Type B pancreatic cell (in vitro differentiated cells): ENCODE measurements around the gene ETFA. TPM values are rescaled to one million over a fixed set of nuclear protein-coding genes. Genes with fewer than 3 reads are reported as not detected.

Experiments used
- DNase-seq: peaks from one replicate; pipeline ENCODE4 v3.0.0; 2021; ENCODE audit warnings: mixed read lengths; ENCODE audit not compliant: unreplicated experiment; ENCODE audit errors: extremely low spot score
- H3K27ac Mint-ChIP-seq: 2 replicates; pipeline ENCODE4 v1.8.0; 2021; ENCODE audit warnings: mild to moderate bottlenecking, mixed read lengths
- H3K27me3 Mint-ChIP-seq: 2 replicates; pipeline ENCODE4 v1.8.0; 2021; ENCODE audit warnings: mixed read lengths
- H3K36me3 Mint-ChIP-seq: 2 replicates; pipeline ENCODE4 v1.8.0; 2021; ENCODE audit warnings: mixed read lengths
- H3K4me1 Mint-ChIP-seq: one replicate; pipeline ENCODE4 v1.8.0; 2021; ENCODE audit warnings: mixed read lengths; ENCODE audit not compliant: unreplicated experiment
- H3K4me3 Mint-ChIP-seq: 2 replicates; pipeline ENCODE4 v1.8.0; 2021; ENCODE audit warnings: mild to moderate bottlenecking, mixed read lengths
- H3K9me3 Mint-ChIP-seq: 2 replicates; pipeline ENCODE4 v1.8.0; 2021; ENCODE audit warnings: mixed read lengths
- total RNA-seq: library from RNA; stranded (reverse); gene quantifications from 2 replicates; pipeline ENCODE4 v1.2.1, GENCODE V29; 2021; ENCODE audit warnings: low replicate concordance
- TF ChIP-seq, protein P1 (sequence below): fragments of 200-600 bp; sonication (generic); conservative IDR thresholded peaks from 2 replicates; pipeline ENCODE4 v1.5.0; 2021; ENCODE audit warnings: antibody characterized with exemption, mild to moderate bottlenecking

The ETFA gene
- total RNA-seq, 1 donor from 2014 or later: 149 TPM

GRCh38 chr15:76312540-76313174 is 1.4 kb upstream of the ETFA start:
- peak overlapping the region; percentile 77 for H3K4me3 Mint-ChIP-seq
- no peaks in the 10 kb centered on the region for H3K27me3 Mint-ChIP-seq
- H3K4me1 Mint-ChIP-seq: peaks cover 35% of the 10 kb centered on the region
- H3K9me3 Mint-ChIP-seq: peaks cover 6% of the 10 kb centered on the region
- peaks cover 15% of the 10 kb centered on the region for H3K36me3 Mint-ChIP-seq
- H3K27ac Mint-ChIP-seq: peak overlapping the region; percentile 90
- TF ChIP-seq, protein P1, sequence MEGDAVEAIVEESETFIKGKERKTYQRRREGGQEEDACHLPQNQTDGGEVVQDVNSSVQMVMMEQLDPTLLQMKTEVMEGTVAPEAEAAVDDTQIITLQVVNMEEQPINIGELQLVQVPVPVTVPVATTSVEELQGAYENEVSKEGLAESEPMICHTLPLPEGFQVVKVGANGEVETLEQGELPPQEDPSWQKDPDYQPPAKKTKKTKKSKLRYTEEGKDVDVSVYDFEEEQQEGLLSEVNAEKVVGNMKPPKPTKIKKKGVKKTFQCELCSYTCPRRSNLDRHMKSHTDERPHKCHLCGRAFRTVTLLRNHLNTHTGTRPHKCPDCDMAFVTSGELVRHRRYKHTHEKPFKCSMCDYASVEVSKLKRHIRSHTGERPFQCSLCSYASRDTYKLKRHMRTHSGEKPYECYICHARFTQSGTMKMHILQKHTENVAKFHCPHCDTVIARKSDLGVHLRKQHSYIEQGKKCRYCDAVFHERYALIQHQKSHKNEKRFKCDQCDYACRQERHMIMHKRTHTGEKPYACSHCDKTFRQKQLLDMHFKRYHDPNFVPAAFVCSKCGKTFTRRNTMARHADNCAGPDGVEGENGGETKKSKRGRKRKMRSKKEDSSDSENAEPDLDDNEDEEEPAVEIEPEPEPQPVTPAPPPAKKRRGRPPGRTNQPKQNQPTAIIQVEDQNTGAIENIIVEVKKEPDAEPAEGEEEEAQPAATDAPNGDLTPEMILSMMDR: no peak
- no peak for DNase-seq

DNA sequence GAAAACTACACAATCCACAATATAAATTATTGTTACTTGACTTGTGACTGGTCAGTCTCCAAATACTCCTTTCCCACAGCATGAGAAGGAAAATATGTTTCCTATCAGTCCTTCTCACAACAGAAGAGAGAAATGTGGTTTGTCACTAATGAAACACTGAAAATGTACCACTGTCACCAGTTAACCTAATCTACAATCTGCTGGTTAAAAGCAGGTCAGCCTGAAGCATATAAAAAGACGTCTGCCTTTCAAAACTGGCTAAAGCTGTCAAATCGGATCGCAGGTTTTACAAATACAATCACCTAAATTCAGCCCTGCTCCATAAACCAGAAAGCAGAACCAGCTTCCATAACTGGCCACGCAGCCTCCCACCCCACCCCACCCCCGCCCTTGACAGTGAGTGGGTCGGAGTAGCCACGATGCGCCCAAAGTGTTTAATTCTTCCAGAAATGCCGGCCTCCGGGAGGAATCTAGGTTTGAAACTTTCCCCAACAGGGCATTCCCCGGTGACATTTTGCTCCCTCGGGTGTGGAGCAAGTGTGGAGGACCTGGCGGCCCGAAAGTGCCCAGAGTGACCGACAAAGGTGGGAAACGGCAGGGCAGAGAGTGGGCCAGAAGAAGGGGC is 682 bp downstream of the ETFA start:
- H3K9me3 Mint-ChIP-seq: peaks cover 6% of the 10 kb centered on the region
- peaks cover 35% of the 10 kb centered on the region for H3K4me1 Mint-ChIP-seq
- no peaks in the 10 kb centered on the region for H3K27me3 Mint-ChIP-seq
- H3K4me3 Mint-ChIP-seq: peak overlapping the region; percentile 93
- TF ChIP-seq, protein P1: no peak
- peak overlapping the region; percentile 79 for H3K27ac Mint-ChIP-seq
- H3K36me3 Mint-ChIP-seq: peaks cover 18% of the 10 kb centered on the region
- no peak for DNase-seq

- peaks cover 35% of the 10 kb centered on the region for H3K4me1 Mint-ChIP-seq
- H3K9me3 Mint-ChIP-seq: peaks cover 10% of the 10 kb centered on the region
- H3K27me3 Mint-ChIP-seq: no peaks in the 10 kb centered on the region
- TF ChIP-seq, protein P1: no peak
- peak overlapping the region; percentile 79 for H3K27ac Mint-ChIP-seq
- DNase-seq: no peak
- peak overlapping the region; percentile 93 for H3K4me3 Mint-ChIP-seq
- H3K36me3 Mint-ChIP-seq: peaks cover 21% of the 10 kb centered on the region
Observed at GRCh38 chr15:76309601-76310330, 1.5 kb downstream of the ETFA start.

DNA sequence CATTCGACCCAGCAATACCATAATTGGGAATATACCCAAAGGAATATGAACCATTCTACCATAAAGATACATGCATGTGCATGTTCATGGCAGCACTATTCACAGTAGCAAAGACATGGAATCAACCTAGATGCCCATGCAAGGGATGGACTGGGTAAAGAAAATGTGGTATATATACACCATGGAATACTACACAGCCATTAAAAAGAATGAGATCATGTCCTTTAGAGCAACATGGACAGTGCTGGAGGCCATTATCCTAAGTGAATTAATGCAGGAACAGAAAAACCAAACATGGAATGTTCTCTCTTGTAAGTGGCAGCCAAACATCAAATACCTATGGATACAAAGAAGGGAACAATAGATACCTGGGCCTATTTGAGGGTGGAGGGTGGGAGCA is 7.4 kb downstream of the ETFA start:
- no peak for DNase-seq
- H3K9me3 Mint-ChIP-seq: peaks cover 4% of the 10 kb centered on the region
- no peak overlapping the region for H3K27ac Mint-ChIP-seq
- TF ChIP-seq, protein P1: no peak
- H3K36me3 Mint-ChIP-seq: peaks cover 16% of the 10 kb centered on the region
- no peaks in the 10 kb centered on the region for H3K27me3 Mint-ChIP-seq
- peaks cover 19% of the 10 kb centered on the region for H3K4me1 Mint-ChIP-seq
- H3K4me3 Mint-ChIP-seq: no peak overlapping the region

GRCh38 chr15:76299786-76300185 is 11.5 kb downstream of the ETFA start:
- H3K4me1 Mint-ChIP-seq: peaks cover 8% of the 10 kb centered on the region
- peaks cover 3% of the 10 kb centered on the region for H3K36me3 Mint-ChIP-seq
- H3K4me3 Mint-ChIP-seq: no peak overlapping the region
- no peak overlapping the region for H3K27ac Mint-ChIP-seq
- H3K9me3 Mint-ChIP-seq: no peaks in the 10 kb centered on the region
- TF ChIP-seq, protein P1: no peak
- H3K27me3 Mint-ChIP-seq: no peaks in the 10 kb centered on the region
- DNase-seq: no peak
